Pancreas (tissue), 10 donors: ENCODE results near the gene SORBS2. TPM values are rescaled to one million over a fixed set of nuclear protein-coding genes. Genes with fewer than 3 reads are reported as not detected.

Experiments
- ATAC-seq, 4 donors: fragments of 200-7000 bp; cut with Tn5 transposase; one replicate each; pipeline versions ENCODE4 v1.8.0 to v1.9.1; 2020; ENCODE audit warnings: mild to moderate bottlenecking in 4 of 4, moderate library complexity in 4 of 4
- DNase-seq, 6 donors: peaks; one replicate each; pipeline ENCODE4 v3.0.0-alpha.2; 2020
- FAIRE-seq: peaks from 2 replicates; lab custom pipeline; 2012; peaks lifted over from hg19 to GRCh38; lab: Jason Lieb, UNC
- H3K27ac ChIP-seq, 4 donors: fragments of 200-600 bp; sonication (generic); 1 replicate in 3 of 4; 2 replicates in 1 of 4; pipeline versions ENCODE4 v1.5.0 to v1.8.0; 2020
- H3K27me3 ChIP-seq, 4 donors: fragments of 200-600 bp; one replicate each; pipeline ENCODE4 v1.8.0; 2021
- H3K36me3 ChIP-seq, 3 donors: fragments of 200-600 bp; sonication (generic) in 1 of 3; one replicate each; pipeline versions ENCODE4 v1.5.0 to v1.8.0; 2020 to 2021
- H3K4me1 ChIP-seq, 3 donors: fragments of 200-600 bp; one replicate each; pipeline ENCODE4 v1.8.0; 2021
- H3K4me3 ChIP-seq, 4 donors: fragments of 200-600 bp; sonication (generic) in 2 of 4; one replicate each; pipeline versions ENCODE4 v1.5.0 to v1.8.0; 2020 to 2021
- H3K9me3 ChIP-seq, 4 donors: fragments of 200-600 bp; one replicate each; pipeline ENCODE4 v1.8.0; 2021
- WGBS, 2 donors: extraction: QIAGEN DNeasy Blood & Tissue Kit; methylation state at CpG; one replicate each; pipeline ENCODE4 v1.1.7; 2013; 5-methylcytosine and 5-hydroxymethylcytosine counted together
- intact Hi-C, 3 donors: fragments of 100-400 bp; cut with DNase I; formaldehyde crosslinking; loops; one replicate each; pipeline versions ENCODE4 v1.11.1 to v1.14.2; 2022
- polyA plus RNA-seq, 2 donors: library from polyadenylated mRNA; stranded (reverse); fragments of 200-250 nt; gene quantifications; one replicate each; pipeline ENCODE4 v1.2.3, GENCODE V29; 2013
- total RNA-seq, 6 donors: library from RNA; stranded (reverse); fragmentation: NEBNext Ultra II Directional in 4 of 6; extraction: Animal tissue kit (Norgen Biotek cat#: 25700) in 4 of 6; gene quantifications; one replicate each; pipeline versions ENCODE4 v1.2.1 to v1.2.4, GENCODE V29; 2021 to 2023
- TF ChIP-seq, protein P1 (sequence below), 4 donors: fragments of 200-600 bp; sonication (generic) in 3 of 4; IDR thresholded peaks; one replicate each; pipeline versions ENCODE4 v1.5.0 to v1.8.0; 2021; ENCODE audit warnings: antibody characterized with exemption in 4 of 4
- donor health status: healthy with polysubstance abuse.
- donor health status: DM: no; HTN: no; CAD: no; lungs with moderate emphysema.
- donor health status: DM: no; HTN: no; CAD: no.
- donor health status: control.
- donor health status: control.
- donor health status: Bipolar disorder and iron deficiency.
- donor health status: DM: yes; HTN: yes; CAD: no.
- donor health status: DM: no; HTN: no; CAD: no.
- donor health status: DM: no; HTN: no; CAD: no.
- donor health status: DM: yes; HTN: yes; CAD: no.

SORBS2 gene
- total and polyA plus RNA-seq, 8 donors, result 61.7 to 245 (median 140) TPM

DNA sequence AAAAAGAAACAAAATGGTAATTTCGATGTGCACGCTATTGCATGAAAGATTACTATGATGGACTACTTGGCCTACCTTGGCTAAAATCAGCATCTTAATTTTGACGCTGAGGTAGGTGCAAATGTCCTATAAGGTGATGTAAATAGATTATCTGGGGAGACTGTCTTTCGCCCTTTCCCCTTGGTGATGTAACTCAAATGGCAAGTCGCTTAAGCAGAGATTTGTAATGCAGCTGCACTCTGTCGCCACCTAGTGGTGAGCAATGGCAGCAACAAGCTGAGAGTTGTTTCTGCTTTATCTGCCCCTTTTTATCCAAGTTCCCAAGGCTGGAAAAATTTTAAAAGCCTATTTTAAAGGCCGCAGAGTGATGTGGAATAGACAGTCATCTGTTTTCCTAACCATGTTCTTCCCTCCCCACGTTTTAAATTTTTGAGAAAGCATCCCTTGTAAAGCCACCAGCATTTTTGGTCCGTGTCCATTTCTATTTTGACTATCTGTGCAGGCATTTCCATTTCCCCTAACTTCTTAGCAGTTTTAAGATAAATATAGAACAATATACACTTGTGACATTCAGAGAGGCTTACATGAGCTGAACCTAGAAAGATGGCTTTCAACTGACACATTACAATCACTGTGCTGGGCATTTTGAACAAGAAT, 214.3 kb downstream of the SORBS2 start:
- Histone ChIP-seq H3K27ac (no peak overlapping the region), H3K4me1 (no peaks in the 10 kb centered on the region), H3K36me3 (peaks cover 0 to 4% (median 0%) of the 10 kb centered on the region in 3 donors), H3K4me3 (no peak overlapping the region), H3K9me3 (no peaks in the 10 kb centered on the region), H3K27me3 (no peaks in the 10 kb centered on the region)
- WGBS, 2 donors, result 34% methylated on average over 9 of the region's 9 CpGs
- intact Hi-C loops, result loop anchor here in 1 of 3 donors (10.0 kb wide), 1 partner anchor 123 kb away; the partner anchor contains the start of gene CCDC110
- ATAC-seq (peak; percentile 64 to 90 (median 87)), DNase-seq (peak; percentile 59 to 87 (median 74)), FAIRE-seq (peak; percentile 61)
- TF ChIP-seq, protein P1, sequence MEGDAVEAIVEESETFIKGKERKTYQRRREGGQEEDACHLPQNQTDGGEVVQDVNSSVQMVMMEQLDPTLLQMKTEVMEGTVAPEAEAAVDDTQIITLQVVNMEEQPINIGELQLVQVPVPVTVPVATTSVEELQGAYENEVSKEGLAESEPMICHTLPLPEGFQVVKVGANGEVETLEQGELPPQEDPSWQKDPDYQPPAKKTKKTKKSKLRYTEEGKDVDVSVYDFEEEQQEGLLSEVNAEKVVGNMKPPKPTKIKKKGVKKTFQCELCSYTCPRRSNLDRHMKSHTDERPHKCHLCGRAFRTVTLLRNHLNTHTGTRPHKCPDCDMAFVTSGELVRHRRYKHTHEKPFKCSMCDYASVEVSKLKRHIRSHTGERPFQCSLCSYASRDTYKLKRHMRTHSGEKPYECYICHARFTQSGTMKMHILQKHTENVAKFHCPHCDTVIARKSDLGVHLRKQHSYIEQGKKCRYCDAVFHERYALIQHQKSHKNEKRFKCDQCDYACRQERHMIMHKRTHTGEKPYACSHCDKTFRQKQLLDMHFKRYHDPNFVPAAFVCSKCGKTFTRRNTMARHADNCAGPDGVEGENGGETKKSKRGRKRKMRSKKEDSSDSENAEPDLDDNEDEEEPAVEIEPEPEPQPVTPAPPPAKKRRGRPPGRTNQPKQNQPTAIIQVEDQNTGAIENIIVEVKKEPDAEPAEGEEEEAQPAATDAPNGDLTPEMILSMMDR (IDR thresholded peaks at IDR 0.05), result peak; percentile 93 to 98 (median 96)

DNA sequence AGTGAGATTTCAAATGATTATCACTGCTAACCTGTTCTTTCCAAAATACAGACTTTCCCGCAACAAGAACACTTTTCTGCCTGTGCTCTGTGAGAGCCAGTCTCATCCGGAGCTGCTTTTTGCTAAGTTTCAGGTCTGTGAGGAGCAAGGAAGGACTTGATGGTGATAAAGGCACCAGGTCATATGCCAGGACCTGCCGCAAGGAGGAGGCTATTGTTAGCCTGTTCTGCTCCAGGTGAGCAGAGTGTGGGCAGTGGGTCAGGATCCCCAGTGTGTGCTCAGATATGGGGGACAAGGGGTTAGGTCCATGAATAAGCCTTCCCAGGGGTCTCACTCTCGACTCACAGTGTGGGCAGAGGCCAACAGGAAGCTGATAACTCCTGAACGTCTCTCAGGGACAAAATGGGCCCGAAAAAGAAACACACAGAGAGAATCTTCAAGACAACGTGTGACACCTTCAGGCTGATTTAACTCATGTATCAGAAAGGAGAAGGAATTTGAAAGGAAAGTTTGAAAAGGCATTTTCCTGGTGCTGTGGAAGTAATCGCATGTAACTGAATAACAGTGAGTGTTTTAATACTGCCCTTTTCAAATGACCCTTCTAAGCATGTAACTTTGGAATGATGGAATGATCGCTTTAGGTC, 219.0 kb downstream of the SORBS2 start:
- FAIRE-seq (no peak), ATAC-seq (peak in 1 of 4 donors; percentile 15), DNase-seq (no peak)
- H3K27ac ChIP-seq, result peak overlapping the region in 2 of 4 donors; percentile 1 to 44
- H3K4me3 ChIP-seq, result no peak overlapping the region
- peaks cover 0 to 11% (median 10%) of the 10 kb centered on the region in 3 donors for H3K4me1 ChIP-seq
- no peaks in the 10 kb centered on the region for H3K9me3 ChIP-seq
- H3K36me3 ChIP-seq, result peaks cover 0 to 21% (median 0%) of the 10 kb centered on the region in 3 donors
- 78 to 79% methylated on average over 9 of the region's 9 CpGs for WGBS, 2 donors
- intact Hi-C loops, result loop anchor here in 1 of 3 donors (10.0 kb wide), 1 partner anchor 118 kb away; the partner anchor contains the start of gene CCDC110
- no peaks in the 10 kb centered on the region for H3K27me3 ChIP-seq
- TF ChIP-seq, protein P1 (IDR thresholded peaks at IDR 0.05), result no peak

DNA sequence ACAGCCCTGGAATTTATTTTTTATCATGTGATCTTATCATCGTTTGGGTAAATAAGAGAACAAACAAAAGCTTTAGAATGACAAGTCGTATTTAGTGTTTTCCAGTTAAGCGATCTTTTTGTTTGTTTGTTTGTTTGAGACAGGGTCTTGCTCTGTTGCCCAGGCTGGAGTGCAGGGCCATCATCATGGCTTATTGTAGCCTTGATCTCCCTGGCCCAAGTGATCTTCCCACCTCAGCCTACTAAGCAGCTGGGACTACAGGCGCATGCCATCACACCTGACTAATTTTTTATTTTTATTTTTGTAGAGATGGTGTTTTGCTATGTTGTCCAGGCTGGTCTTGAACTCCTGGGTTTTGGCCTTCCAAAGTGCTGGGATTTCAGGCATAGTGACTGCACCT, 219.6 kb downstream of the SORBS2 start:
- peaks cover 0 to 26% (median 0%) of the 10 kb centered on the region in 3 donors for H3K36me3 ChIP-seq
- no peak for ATAC-seq
- intact Hi-C loops, result loop anchor here in 1 of 3 donors (10.0 kb wide), 1 partner anchor 118 kb away; the partner anchor contains the start of gene CCDC110
- TF ChIP-seq, protein P1 (IDR thresholded peaks at IDR 0.05), result no peak
- H3K4me1 ChIP-seq, result peaks cover 0 to 11% (median 10%) of the 10 kb centered on the region in 3 donors
- WGBS, 2 donors, result 42 to 43% methylated on average over 4 of the region's 4 CpGs
- no peak for FAIRE-seq
- H3K4me3 ChIP-seq, result no peak overlapping the region
- no peaks in the 10 kb centered on the region for H3K9me3 ChIP-seq
- peak overlapping the region in 2 of 4 donors; percentile 1 to 44 for H3K27ac ChIP-seq
- DNase-seq, result no peak
- no peaks in the 10 kb centered on the region for H3K27me3 ChIP-seq

DNA sequence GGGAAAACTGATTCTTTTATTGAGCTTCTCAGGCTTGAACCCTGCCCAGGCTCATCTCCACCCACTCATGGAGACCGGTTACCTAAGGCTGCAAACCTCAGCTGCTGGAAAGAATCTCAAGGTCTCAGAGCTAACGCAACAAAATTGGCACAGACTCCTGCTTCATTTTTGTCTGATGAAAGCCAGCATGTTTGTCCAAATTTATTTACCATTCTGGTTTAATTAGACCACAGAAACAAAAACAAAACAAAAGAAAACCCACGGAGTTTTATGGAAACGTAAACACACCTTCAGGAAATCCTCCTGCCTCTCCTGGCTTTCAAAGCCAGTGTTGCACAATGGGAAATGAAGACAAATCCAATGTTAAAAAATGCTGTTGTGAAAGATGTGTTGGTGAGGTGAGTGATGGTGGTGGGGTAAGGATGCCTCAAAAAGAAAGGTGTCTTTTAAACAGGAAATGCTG, 220.3 kb downstream of the SORBS2 start:
- Histone ChIP-seq H3K4me1 (peaks cover 0 to 11% (median 10%) of the 10 kb centered on the region in 3 donors), H3K4me3 (no peak overlapping the region), H3K36me3 (peaks cover 0 to 33% (median 0%) of the 10 kb centered on the region in 3 donors), H3K27ac (peak overlapping the region in 2 of 4 donors; percentile 36 to 44), H3K9me3 (no peaks in the 10 kb centered on the region), H3K27me3 (no peaks in the 10 kb centered on the region)
- intact Hi-C loops, result loop anchor here in 1 of 3 donors (10.0 kb wide), 1 partner anchor 117 kb away; the partner anchor contains the start of gene CCDC110
- TF ChIP-seq, protein P1 (IDR thresholded peaks at IDR 0.05), result no peak
- ATAC-seq, result peak; percentile 62 to 80 (median 70)
- no peak for DNase-seq
- no peak for FAIRE-seq
- 14 to 24% methylated on average over 4 of the region's 4 CpGs for whole genome bisulfite sequencing, 2 donors
